Gastrocnemius medialis (tissue), 4 donors: ENCODE results near the gene ANKRD50.

Experiments
- POLR2A ChIP-seq, 2 donors: fragments of 450-650 bp; IDR thresholded peaks; one replicate each; pipeline ENCODE4 v1.6.1; 2017; ENCODE audit warnings: antibody characterized with exemption in 2 of 2, mild to moderate bottlenecking in 2 of 2, moderate library complexity in 2 of 2
- TF ChIP-seq, protein P1 (sequence below), 5 experiments: fragments of 450-650 bp in 3 of 5; fragments of 200-600 bp in 2 of 5; sonication (generic) in 2 of 5; IDR thresholded peaks in 4 of 5; conservative IDR thresholded peaks in 1 of 5; 1 replicate in 4 of 5; 2 replicates in 1 of 5; pipeline ENCODE4 v1.5.1; 2016 to 2019; ENCODE audit warnings: antibody characterized with exemption in 5 of 5, mild to moderate bottlenecking in 3 of 5, moderate library complexity in 3 of 5

DNA sequence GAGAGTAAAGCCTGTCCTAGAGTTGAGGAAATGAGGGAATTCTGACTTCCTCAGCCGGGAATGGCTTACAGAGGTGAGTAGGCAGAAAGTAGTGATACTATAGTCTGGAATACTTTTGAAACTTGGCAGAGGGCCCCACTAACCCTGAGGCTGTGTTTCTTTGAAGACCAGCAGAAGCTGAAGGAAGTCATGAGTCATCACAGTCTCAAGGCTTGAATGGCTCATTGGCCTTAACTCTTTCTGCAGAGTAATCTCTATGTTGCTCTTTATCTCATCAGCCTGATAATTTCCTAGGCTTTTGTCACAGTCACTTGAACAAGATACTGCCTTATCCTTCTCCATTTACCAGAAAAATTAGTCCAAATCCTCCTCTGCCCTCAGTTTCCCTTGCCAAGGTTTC lies 80.8 kb downstream of the ANKRD50 start:
- TF ChIP-seq, protein P1, sequence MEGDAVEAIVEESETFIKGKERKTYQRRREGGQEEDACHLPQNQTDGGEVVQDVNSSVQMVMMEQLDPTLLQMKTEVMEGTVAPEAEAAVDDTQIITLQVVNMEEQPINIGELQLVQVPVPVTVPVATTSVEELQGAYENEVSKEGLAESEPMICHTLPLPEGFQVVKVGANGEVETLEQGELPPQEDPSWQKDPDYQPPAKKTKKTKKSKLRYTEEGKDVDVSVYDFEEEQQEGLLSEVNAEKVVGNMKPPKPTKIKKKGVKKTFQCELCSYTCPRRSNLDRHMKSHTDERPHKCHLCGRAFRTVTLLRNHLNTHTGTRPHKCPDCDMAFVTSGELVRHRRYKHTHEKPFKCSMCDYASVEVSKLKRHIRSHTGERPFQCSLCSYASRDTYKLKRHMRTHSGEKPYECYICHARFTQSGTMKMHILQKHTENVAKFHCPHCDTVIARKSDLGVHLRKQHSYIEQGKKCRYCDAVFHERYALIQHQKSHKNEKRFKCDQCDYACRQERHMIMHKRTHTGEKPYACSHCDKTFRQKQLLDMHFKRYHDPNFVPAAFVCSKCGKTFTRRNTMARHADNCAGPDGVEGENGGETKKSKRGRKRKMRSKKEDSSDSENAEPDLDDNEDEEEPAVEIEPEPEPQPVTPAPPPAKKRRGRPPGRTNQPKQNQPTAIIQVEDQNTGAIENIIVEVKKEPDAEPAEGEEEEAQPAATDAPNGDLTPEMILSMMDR (IDR thresholded peaks at IDR 0.05 in 4 of 5, conservative IDR thresholded peaks at IDR 0.05 in 1 of 5): no peak
- TF ChIP-seq POLR2A (IDR thresholded peaks at IDR 0.05): no peak
